Measurements from ENCODE around the gene GTF3C4. TPM values are rescaled to one million over a fixed set of nuclear protein-coding genes. Genes with fewer than 3 reads are reported as not detected.

Gene GTF3C4
- total RNA-seq, 6 experiments from 2014 or later: 4.6 to 6.1 (median 5.5) TPM

- H3K9me3 ChIP-seq: no peaks in the 10 kb centered on the region
- DNase-seq (no peak), ATAC-seq (no peak)
- intact Hi-C loops (cut with DNase I): no loop called here
- H3K27ac ChIP-seq: no peak overlapping the region
- peaks cover 0 to 53% (median 21%) of the 10 kb centered on the region in 4 donors for H3K36me3 ChIP-seq
- TF ChIP-seq CTCF (IDR thresholded peaks at IDR 0.05) (no peak), POLR2A (IDR thresholded peaks at IDR 0.05) (no peak)
- no peak overlapping the region for H3K4me3 ChIP-seq
- no peaks in the 10 kb centered on the region for H3K27me3 ChIP-seq
- H3K4me1 ChIP-seq: no peaks in the 10 kb centered on the region
- whole genome bisulfite sequencing (ENCODE audit: insufficient coverage, low coverage, low lambda C conversion rate, missing lambda C conversion rate): 83% methylated on average over 7 of the region's 7 CpGs
Measured at GRCh38 chr9:132648283-132648682, 22.0 kb upstream of the GTF3C4 start.

GRCh38 chr9:132648685-132649084 is 21.6 kb upstream of the GTF3C4 start:
- TF ChIP-seq POLR2A (IDR thresholded peaks at IDR 0.05): no peak
- TF ChIP-seq CTCF (IDR thresholded peaks at IDR 0.05): no peak
- Histone ChIP-seq H3K27ac (no peak overlapping the region), H3K27me3 (no peaks in the 10 kb centered on the region), H3K4me1 (no peaks in the 10 kb centered on the region), H3K9me3 (no peaks in the 10 kb centered on the region), H3K4me3 (no peak overlapping the region), H3K36me3 (peaks cover 0 to 50% (median 21%) of the 10 kb centered on the region in 4 donors)
- no peak for ATAC-seq
- 82% methylated on average over 3 of the region's 3 CpGs for WGBS (ENCODE audit: insufficient coverage, low coverage, low lambda C conversion rate, missing lambda C conversion rate)
- intact Hi-C loops (cut with DNase I): no loop called here
- DNase-seq: no peak

GRCh38 chr9:132651259-132651658 is 19.0 kb upstream of the GTF3C4 start:
- no peak for DNase-seq
- Histone ChIP-seq H3K27me3 (no peaks in the 10 kb centered on the region), H3K9me3 (no peaks in the 10 kb centered on the region), H3K4me3 (no peak overlapping the region), H3K36me3 (peaks cover 0 to 44% (median 14%) of the 10 kb centered on the region in 4 donors), H3K27ac (no peak overlapping the region), H3K4me1 (no peaks in the 10 kb centered on the region)
- TF ChIP-seq CTCF (IDR thresholded peaks at IDR 0.05): peak in 3 of 4 donors; percentile 30 to 39 (median 31)
- no peak for TF ChIP-seq POLR2A (IDR thresholded peaks at IDR 0.05)
- 68% methylated on average over 6 of the region's 6 CpGs for WGBS (ENCODE audit: insufficient coverage, low coverage, low lambda C conversion rate, missing lambda C conversion rate)
- intact Hi-C loops (cut with DNase I): no loop called here
- no peak for ATAC-seq

- no peaks in the 10 kb centered on the region for H3K4me1 ChIP-seq
- TF ChIP-seq CTCF (IDR thresholded peaks at IDR 0.05): no peak
- no peak for TF ChIP-seq POLR2A (IDR thresholded peaks at IDR 0.05)
- H3K27ac ChIP-seq: no peak overlapping the region
- H3K27me3 ChIP-seq: no peaks in the 10 kb centered on the region
- no peak for ATAC-seq
- intact Hi-C loops (cut with DNase I): no loop called here
- no peak overlapping the region for H3K4me3 ChIP-seq
- no peaks in the 10 kb centered on the region for H3K9me3 ChIP-seq
- DNase-seq: no peak
- peaks cover 0 to 50% (median 13%) of the 10 kb centered on the region in 4 donors for H3K36me3 ChIP-seq
- 85% methylated on average over 6 of the region's 7 CpGs for WGBS (ENCODE audit: insufficient coverage, low coverage, low lambda C conversion rate, missing lambda C conversion rate)
Measured at GRCh38 chr9:132656299-132656698, 14.0 kb upstream of the GTF3C4 start.

All from right lobe of liver (tissue), 6 donors.